Measurements from ENCODE around the gene KRTAP23-1. TPM values are rescaled to one million over a fixed set of nuclear protein-coding genes. Genes with fewer than 3 reads are reported as not detected.

KRTAP23-1 gene
- total RNA-seq, 1 donor from 2014 or later: not detected

DNA sequence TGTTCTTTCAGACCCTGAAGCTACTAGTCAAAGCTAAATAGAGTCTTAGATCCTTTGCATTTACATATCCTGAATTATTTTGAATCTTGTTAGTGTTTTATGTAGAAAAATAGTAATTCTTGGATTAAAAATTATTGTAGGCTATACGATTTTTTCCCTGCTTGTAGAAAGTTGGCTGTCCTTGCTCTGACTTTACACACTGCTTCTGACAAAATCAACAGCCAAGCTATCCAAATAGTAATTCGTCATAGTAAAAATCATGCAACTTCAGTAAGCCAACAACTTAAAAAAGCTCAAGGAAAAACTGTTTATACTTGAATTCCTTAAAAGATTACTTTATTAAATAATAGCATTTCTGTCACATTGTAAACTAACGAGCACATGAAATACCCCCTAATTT, 7.5 kb upstream of the KRTAP23-1 start:
- H3K27ac Mint-ChIP-seq (ENCODE audit: unreplicated experiment): no peak overlapping the region
- no peak for DNase-seq (ENCODE audit: extremely low spot score, unreplicated experiment)
- TF ChIP-seq, protein P1, sequence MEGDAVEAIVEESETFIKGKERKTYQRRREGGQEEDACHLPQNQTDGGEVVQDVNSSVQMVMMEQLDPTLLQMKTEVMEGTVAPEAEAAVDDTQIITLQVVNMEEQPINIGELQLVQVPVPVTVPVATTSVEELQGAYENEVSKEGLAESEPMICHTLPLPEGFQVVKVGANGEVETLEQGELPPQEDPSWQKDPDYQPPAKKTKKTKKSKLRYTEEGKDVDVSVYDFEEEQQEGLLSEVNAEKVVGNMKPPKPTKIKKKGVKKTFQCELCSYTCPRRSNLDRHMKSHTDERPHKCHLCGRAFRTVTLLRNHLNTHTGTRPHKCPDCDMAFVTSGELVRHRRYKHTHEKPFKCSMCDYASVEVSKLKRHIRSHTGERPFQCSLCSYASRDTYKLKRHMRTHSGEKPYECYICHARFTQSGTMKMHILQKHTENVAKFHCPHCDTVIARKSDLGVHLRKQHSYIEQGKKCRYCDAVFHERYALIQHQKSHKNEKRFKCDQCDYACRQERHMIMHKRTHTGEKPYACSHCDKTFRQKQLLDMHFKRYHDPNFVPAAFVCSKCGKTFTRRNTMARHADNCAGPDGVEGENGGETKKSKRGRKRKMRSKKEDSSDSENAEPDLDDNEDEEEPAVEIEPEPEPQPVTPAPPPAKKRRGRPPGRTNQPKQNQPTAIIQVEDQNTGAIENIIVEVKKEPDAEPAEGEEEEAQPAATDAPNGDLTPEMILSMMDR (IDR thresholded peaks at IDR 0.05): no peak
- no peak overlapping the region for H3K4me3 Mint-ChIP-seq (ENCODE audit: unreplicated experiment)
- H3K27me3 Mint-ChIP-seq (ENCODE audit: unreplicated experiment): peaks cover 23% of the 10 kb centered on the region
- no peaks in the 10 kb centered on the region for H3K4me1 Mint-ChIP-seq (ENCODE audit: unreplicated experiment)
- H3K9me3 Mint-ChIP-seq (ENCODE audit: unreplicated experiment): no peaks in the 10 kb centered on the region
- H3K36me3 Mint-ChIP-seq (ENCODE audit: unreplicated experiment): no peaks in the 10 kb centered on the region

DNA sequence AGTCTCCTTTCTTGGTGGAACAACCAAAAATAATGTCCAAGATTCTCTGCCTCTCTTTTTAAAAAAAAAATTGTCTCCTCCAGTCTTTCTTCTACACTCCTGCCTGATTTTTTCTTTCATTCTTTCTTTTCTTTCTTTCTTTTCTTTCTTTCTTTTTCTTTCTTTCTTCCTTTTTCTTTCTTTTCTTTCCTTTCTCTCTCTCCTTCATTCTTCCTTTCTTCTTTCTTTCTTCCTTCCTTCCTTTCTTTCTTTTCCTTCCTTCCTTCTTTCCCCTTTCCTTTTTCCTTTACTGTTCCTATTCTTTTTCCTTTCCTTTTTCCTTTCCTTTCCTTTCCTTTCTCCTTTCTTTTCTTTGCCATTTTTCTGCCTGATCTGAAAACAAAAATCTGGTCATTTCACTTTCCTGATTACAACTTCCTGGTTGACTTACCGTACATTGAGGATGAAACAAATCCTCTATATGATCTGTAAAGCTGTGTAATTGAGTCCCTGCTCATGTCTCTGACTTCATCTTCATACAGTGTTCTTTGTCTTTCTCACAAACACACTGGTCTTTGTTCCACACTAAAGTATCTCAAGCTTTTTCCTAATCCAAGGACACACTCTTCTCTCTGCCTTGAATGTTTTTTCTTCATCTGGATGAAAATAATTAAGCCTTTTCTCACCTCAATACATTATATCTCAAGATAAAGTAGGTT, 6.1 kb upstream of the KRTAP23-1 start:
- no peak overlapping the region for H3K27ac Mint-ChIP-seq (ENCODE audit: unreplicated experiment)
- no peak for DNase-seq (ENCODE audit: extremely low spot score, unreplicated experiment)
- TF ChIP-seq, protein P1 (IDR thresholded peaks at IDR 0.05): no peak
- no peaks in the 10 kb centered on the region for H3K9me3 Mint-ChIP-seq (ENCODE audit: unreplicated experiment)
- no peaks in the 10 kb centered on the region for H3K36me3 Mint-ChIP-seq (ENCODE audit: unreplicated experiment)
- peaks cover 17% of the 10 kb centered on the region for H3K27me3 Mint-ChIP-seq (ENCODE audit: unreplicated experiment)
- no peak overlapping the region for H3K4me3 Mint-ChIP-seq (ENCODE audit: unreplicated experiment)
- H3K4me1 Mint-ChIP-seq (ENCODE audit: unreplicated experiment): peaks cover 6% of the 10 kb centered on the region

DNA sequence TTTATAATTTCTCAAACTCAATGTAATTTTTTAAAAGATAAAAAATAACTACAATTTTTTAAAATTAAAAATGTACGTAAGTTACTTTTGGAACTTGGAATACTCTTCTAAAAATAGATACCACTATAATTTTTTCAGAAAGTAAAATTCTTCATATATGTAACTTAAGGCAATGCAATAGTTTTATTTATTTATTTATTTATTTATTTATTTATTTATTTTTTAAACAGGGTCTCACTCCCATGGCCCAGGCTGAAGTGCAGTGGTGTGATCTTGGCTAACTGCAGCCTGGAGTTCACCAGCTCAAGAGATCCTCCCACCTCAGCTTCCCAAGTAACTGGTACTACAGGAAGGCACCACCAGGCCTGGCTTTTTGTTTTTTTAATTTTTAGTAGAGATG, 3.1 kb upstream of the KRTAP23-1 start:
- H3K27ac Mint-ChIP-seq (ENCODE audit: unreplicated experiment): no peak overlapping the region
- H3K4me3 Mint-ChIP-seq (ENCODE audit: unreplicated experiment): no peak overlapping the region
- no peaks in the 10 kb centered on the region for H3K36me3 Mint-ChIP-seq (ENCODE audit: unreplicated experiment)
- H3K27me3 Mint-ChIP-seq (ENCODE audit: unreplicated experiment): peaks cover 16% of the 10 kb centered on the region
- H3K4me1 Mint-ChIP-seq (ENCODE audit: unreplicated experiment): peaks cover 11% of the 10 kb centered on the region
- TF ChIP-seq, protein P1 (IDR thresholded peaks at IDR 0.05): no peak
- H3K9me3 Mint-ChIP-seq (ENCODE audit: unreplicated experiment): no peaks in the 10 kb centered on the region
- no peak for DNase-seq (ENCODE audit: extremely low spot score, unreplicated experiment)

DNA sequence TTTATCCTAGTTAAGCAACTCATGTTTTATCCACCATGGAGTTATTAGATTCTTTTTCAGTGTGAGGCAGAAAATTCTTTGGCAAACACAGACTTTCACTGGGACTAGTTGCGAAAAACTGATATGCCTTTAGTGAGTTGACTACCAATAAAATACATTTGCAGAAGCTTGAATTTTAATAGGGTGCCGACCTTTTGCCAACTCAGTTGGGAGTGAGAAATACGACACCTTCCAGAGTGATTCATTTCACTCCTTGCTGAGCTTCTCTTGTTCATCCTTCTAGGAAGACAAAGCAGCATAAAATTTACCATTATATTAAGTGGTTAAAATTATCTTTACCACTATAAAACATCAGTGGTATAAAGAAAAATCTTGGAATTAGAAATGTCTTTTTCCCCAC, 1.2 kb upstream of the KRTAP23-1 start:
- Mint-ChIP-seq H3K27me3 (ENCODE audit: unreplicated experiment) (peaks cover 3% of the 10 kb centered on the region), H3K4me3 (ENCODE audit: unreplicated experiment) (no peak overlapping the region), H3K27ac (ENCODE audit: unreplicated experiment) (peak overlapping the region; percentile 1), H3K36me3 (ENCODE audit: unreplicated experiment) (no peaks in the 10 kb centered on the region), H3K9me3 (ENCODE audit: unreplicated experiment) (peaks cover 5% of the 10 kb centered on the region), H3K4me1 (ENCODE audit: unreplicated experiment) (peaks cover 11% of the 10 kb centered on the region)
- TF ChIP-seq, protein P1 (IDR thresholded peaks at IDR 0.05): no peak
- DNase-seq (ENCODE audit: extremely low spot score, unreplicated experiment): no peak

DNA sequence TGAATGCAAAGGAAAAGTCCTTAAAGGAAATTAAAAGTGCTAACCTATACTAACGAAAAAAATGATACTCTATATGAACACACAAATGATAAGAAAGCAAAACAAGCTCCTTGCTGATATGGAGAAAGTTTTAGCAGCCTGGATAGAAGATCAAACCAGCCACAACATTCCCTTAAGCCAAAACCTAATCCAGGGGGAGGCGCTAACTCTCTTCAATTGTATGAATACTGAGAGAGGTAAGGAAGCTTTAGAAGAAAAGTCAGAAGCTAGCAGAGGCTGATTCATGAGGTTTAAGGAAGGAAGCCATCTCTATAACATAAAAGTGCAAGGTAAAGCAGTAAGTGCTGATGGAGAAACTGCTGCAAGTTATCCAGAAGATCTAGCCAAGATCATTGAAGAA, 3.4 kb downstream of the KRTAP23-1 start:
- H3K4me3 Mint-ChIP-seq (ENCODE audit: unreplicated experiment): no peak overlapping the region
- H3K27ac Mint-ChIP-seq (ENCODE audit: unreplicated experiment): no peak overlapping the region
- peaks cover 10% of the 10 kb centered on the region for H3K4me1 Mint-ChIP-seq (ENCODE audit: unreplicated experiment)
- TF ChIP-seq, protein P1 (IDR thresholded peaks at IDR 0.05): no peak
- DNase-seq (ENCODE audit: extremely low spot score, unreplicated experiment): no peak
- H3K9me3 Mint-ChIP-seq (ENCODE audit: unreplicated experiment): peaks cover 5% of the 10 kb centered on the region
- no peaks in the 10 kb centered on the region for H3K27me3 Mint-ChIP-seq (ENCODE audit: unreplicated experiment)
- no peaks in the 10 kb centered on the region for H3K36me3 Mint-ChIP-seq (ENCODE audit: unreplicated experiment)
